GM20000 (cell line): ENCODE measurements around the gene PDS5A.
"Not testable (repeated sequence)": the region's sequence is repeated elsewhere in the genome, so short reads cannot be mapped to it uniquely, and the experiment has no call there.

ENCODE experiments used
- DNase-seq: peaks from one replicate; pipeline ENCODE4 v3.0.0; 2012; ENCODE audit warnings: low spot score
- CTCF ChIP-seq: IDR thresholded peaks from 2 replicates; pipeline ENCODE4 v1.5.1; 2012; ENCODE audit warnings: mild to moderate bottlenecking, control low read depth; ENCODE audit errors: extremely low read depth, missing control alignments

PDS5A gene

GRCh38 chr4:39910064-39910463 is 67.6 kb downstream of the PDS5A start:
- no peak for DNase-seq
- no peak for TF ChIP-seq CTCF

- no peak for TF ChIP-seq CTCF
- DNase-seq = no peak
Measured at GRCh38 chr4:39908284-39908683, 69.4 kb downstream of the PDS5A start.

GRCh38 chr4:39905656-39906055 is 72.1 kb downstream of the PDS5A start:
- no peak for DNase-seq
- no peak for TF ChIP-seq CTCF

- DNase-seq = not testable (repeated sequence)
Measured at GRCh38 chr4:39905019-39905418, 72.7 kb downstream of the PDS5A start.

- DNase-seq = no peak
- TF ChIP-seq CTCF = no peak
Measured at GRCh38 chr4:39900966-39901365, 76.7 kb downstream of the PDS5A start.

GRCh38 chr4:39899291-39899690 is 78.4 kb downstream of the PDS5A start:
- TF ChIP-seq CTCF = no peak
- no peak for DNase-seq

GRCh38 chr4:39898015-39898414 is 79.7 kb downstream of the PDS5A start:
- TF ChIP-seq CTCF = no peak
- no peak for DNase-seq

GRCh38 chr4:39893693-39894072 is 84.0 kb downstream of the PDS5A start:
- DNase-seq = no peak
- TF ChIP-seq CTCF = no peak
